Motor neuron (in vitro differentiated cells): ENCODE measurements around the gene NEK11. TPM values are rescaled to one million over a fixed set of nuclear protein-coding genes. Genes with fewer than 3 reads are reported as not detected.

ENCODE experiments used
- ATAC-seq, 8 experiments: fragments of 200-7000 bp; cut with Tn5 transposase; replicated peaks in 6 of 8; 2 replicates each; pipeline ENCODE4 v1.8.0; 2021; ENCODE audit warnings: mild to moderate bottlenecking in 8 of 8, moderate library complexity in 8 of 8
- H3K27ac ChIP-seq, 2 donors: fragments of 250-450 bp; sonication (Bioruptor Pico); 2 replicates each; pipeline ENCODE4 v1.9.0; 2021; ENCODE audit warnings: antibody characterized with exemption in 2 of 2, mild to moderate bottlenecking in 2 of 2, moderate library complexity in 1 of 2
- H3K4me1 ChIP-seq, 2 donors: fragments of 250-450 bp; sonication (Bioruptor Pico); replicated peaks in 1 of 2; 2 replicates each; pipeline ENCODE4 v1.6.1; 2021; ENCODE audit warnings: antibody characterized with exemption in 2 of 2, mild to moderate bottlenecking in 2 of 2, moderate library complexity in 1 of 2
- H3K4me3 ChIP-seq, 5 donors: fragments of 250-450 bp; sonication (Bioruptor Pico); 2 replicates each; pipeline ENCODE4 v1.9.0; 2021; ENCODE audit warnings: antibody characterized with exemption in 5 of 5, mild to moderate bottlenecking in 5 of 5, moderate library complexity in 4 of 5
- WGBS, 10 experiments: fragments of 450-650 bp; shearing (Covaris generic); methylation state at CpG; one replicate each; pipeline ENCODE4 v1.0.0; 2022; 5-methylcytosine and 5-hydroxymethylcytosine counted together
- in situ Hi-C, 9 experiments: fragments of 400-800 bp; cut with MboI; loops; one replicate each; pipeline ENCODE4 v1.15.0; 2021; ENCODE audit warnings: low sequenced_read_pairs in 9 of 9, low pct_unique_long_range_greater_than_20kb in 2 of 9; ENCODE audit not compliant: unreplicated experiment in 9 of 9
- total RNA-seq, 8 experiments: library from RNA; unstranded; fragments of 300-600 nt; gene quantifications; 2 replicates each; pipeline versions ENCODE4 v1.2.3 to v1.2.4, GENCODE V29; 2022

Gene NEK11
- total RNA-seq, 8 experiments from 2014 or later: 1.1 to 10.3 (median 3.4) TPM

DNA sequence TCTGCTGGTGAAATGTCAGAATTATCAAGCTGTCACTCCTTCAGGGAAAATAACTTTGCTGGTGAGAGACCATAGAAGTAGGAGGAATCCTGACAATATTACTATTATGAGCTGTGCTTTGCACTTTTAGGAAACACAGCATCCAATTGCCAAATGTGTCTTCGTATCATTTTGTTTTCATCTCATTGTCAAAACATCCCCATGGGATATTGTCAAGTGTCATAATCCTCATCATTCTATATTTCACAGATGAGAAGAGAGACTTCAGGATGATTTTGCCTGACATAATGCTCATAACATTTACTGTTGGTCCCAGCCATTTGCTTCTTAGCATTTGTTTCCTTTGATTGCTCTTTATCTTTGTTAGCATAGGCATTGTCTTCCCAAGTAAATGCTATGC, 234.4 kb downstream of the NEK11 start:
- no peak for ATAC-seq
- 60 to 100% (median 84%) methylated on average over 1 of the region's 1 CpG; no CpG with 5 or more reads in 2 of the 10 experiments for WGBS, 10 experiments
- in situ Hi-C loops: no loop called here

DNA sequence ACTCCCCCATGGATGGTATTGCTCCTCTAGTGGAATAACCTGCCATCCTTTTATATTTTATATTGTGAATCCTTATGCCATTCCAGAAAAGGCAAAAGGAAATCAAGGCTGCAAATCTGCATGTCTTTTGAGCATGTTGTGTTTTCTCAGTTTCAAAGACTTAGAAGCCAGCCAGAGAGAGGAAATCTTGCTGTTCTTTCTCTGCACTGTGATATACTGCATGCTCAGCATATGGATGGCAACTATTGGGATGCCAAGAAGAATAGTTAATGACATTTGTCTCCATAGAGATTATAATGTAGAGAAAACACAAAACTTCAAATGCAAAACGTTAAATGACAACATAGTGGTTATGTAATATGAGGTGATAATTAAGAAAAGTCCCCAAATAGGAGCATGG, 248.9 kb downstream of the NEK11 start:
- WGBS, 10 experiments: 0 to 57% (median 17%) methylated on average over 1 of the region's 1 CpG; no CpG with 5 or more reads in 3 of the 10 experiments
- no peak overlapping the region for H3K4me3 ChIP-seq
- in situ Hi-C loops: no loop called here
- ATAC-seq: no peak
- no peak overlapping the region for H3K27ac ChIP-seq
- H3K4me1 ChIP-seq: no peaks in the 10 kb centered on the region

More for the DNA sequence above, 234.4 kb downstream of the NEK11 start:
- H3K4me3 ChIP-seq: no peak overlapping the region
- no peak overlapping the region for H3K27ac ChIP-seq
- no peaks in the 10 kb centered on the region for H3K4me1 ChIP-seq

DNA sequence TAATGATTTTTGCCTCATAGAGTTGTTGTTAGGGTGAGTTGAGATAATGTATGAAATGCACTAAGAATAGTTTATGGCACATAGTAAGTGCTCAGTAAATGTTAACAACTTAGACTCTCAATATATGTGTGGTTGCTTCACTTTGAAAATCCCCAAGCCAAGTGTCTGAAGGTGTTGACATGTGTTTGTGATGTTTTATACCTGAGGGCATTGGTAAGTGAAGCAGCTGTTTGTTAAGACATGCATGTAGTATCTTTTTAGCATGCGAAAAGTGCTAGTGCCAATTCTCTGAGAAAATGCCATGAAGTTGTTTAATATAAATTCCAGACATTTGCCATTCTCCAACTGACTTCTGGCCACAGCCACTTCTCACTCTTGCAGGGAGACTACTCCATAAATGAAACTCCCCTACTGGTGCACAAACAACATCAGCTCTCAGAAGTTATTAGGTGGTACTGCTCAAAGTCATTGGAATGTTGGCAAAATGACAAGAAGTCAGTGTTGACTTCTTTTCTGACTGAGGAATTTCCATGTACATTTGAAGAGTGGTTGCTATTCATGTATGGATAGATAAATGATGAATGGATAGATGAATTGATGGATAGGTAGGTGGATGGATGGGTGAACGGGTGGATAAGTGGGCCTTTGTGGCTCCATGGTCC, 251.3 kb downstream of the NEK11 start:
- no peaks in the 10 kb centered on the region for H3K4me1 ChIP-seq
- H3K4me3 ChIP-seq: no peak overlapping the region
- peak in 3 of 8 experiments; percentile 36 to 70 (median 46) for ATAC-seq
- 73 to 100% (median 100%) methylated on average over 1 to 2 of the region's 2 CpGs; no CpG with 5 or more reads in 3 of the 10 experiments for WGBS, 10 experiments
- no peak overlapping the region for H3K27ac ChIP-seq
- in situ Hi-C loops: no loop called here

DNA sequence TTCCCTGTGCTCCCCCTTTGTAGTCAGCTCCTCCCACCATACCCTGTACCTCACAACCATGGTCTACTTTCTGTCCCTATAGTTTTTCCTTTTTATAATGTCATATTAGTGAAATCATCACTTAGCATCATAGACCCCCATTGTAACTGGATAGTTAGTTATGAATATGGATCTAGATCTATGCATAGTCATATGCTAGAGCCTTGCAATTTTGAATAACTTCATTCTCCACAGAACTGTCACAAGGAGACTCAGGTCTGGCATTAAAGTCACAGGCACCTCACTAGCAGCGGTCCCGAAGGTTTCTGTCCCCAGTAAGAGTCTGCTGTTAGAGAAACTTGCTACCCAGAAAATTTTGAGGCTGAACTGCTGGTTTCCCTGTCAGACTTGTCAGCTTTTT, 252.9 kb downstream of the NEK11 start:
- 80 to 100% (median 85%) methylated on average over 1 to 2 of the region's 2 CpGs; no CpG with 5 or more reads in 4 of the 10 experiments for WGBS, 10 experiments
- ATAC-seq: peak in 2 of 8 experiments; percentile 56 to 74
- H3K27ac ChIP-seq: no peak overlapping the region
- H3K4me1 ChIP-seq: no peaks in the 10 kb centered on the region
- in situ Hi-C loops: no loop called here
- H3K4me3 ChIP-seq: no peak overlapping the region

DNA sequence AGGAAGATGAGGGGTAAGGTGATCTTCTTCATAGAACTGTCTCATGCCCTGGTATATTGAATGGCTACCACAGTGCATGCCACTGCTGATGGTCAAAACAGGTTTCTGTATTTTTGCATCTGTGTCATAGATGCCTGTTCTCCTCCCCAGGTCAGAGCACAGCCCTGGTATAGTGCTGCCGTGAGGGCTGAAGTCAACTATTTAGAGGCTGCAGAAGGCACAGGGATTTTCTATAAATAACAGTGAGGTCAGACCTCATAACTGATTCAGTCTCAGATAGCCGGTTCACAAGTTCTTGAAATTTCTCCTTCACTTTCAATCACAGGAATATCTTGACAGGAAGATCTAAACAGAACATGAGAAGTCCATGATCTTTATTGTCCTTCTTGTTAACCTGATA, 255.7 kb downstream of the NEK11 start:
- peak in 1 of 8 experiments; percentile 17 for ATAC-seq

DNA sequence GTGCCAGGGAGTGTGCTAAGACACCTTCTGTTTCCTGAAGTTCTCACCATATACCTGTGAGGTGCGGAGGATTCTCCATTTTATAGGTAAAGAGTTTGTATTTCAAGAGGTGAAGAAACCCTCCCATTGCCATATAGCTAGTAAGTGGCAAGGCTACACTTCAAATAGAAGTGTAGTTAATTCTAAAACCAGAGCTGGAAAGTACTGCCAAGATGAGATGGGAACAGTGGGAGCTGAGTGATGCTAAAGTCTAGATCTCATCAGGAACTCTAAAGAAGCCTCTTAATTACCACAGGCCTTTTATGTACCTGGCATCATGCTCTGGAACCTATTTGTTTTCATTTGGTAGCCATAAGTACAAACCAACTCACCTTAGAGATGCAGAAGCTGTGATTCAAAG, 256.3 kb downstream of the NEK11 start:
- H3K27ac ChIP-seq: no peak overlapping the region
- no peak for ATAC-seq
- no peak overlapping the region for H3K4me3 ChIP-seq
- H3K4me1 ChIP-seq: no peaks in the 10 kb centered on the region
- in situ Hi-C loops: no loop called here
- 40 to 100% (median 100%) methylated on average over 1 of the region's 1 CpG; no CpG with 5 or more reads in 3 of the 10 experiments for WGBS, 10 experiments

More for the DNA sequence above, 255.7 kb downstream of the NEK11 start:
- no peak overlapping the region for H3K4me3 ChIP-seq
- no peaks in the 10 kb centered on the region for H3K4me1 ChIP-seq
- in situ Hi-C loops: no loop called here
- H3K27ac ChIP-seq: no peak overlapping the region
- 40 to 100% (median 88%) methylated on average over 1 to 2 of the region's 2 CpGs; no CpG with 5 or more reads in 4 of the 10 experiments for WGBS, 10 experiments

DNA sequence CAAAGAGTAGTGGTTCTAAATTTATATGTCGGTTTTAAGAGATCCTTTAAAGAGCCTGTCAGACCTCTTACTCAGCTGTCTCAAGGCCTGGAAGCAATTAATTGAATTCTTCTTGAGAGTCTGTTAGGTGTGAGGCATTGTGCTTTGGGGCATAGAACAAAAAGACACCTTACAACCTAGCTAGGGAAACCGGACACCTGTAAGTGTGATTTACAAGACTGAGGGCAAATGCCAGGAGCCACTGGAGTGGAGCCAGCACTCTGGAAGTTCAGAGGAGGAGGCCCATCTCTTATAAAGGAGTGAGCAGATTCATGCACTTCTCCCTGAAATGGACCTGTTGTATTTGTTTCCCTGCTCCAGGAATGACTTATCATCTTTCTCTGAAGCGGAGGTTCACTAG, 257.2 kb downstream of the NEK11 start:
- no peak for ATAC-seq
- no peak overlapping the region for H3K27ac ChIP-seq
- 17 to 100% (median 71%) methylated on average over 1 to 2 of the region's 3 CpGs; no CpG with 5 or more reads in 2 of the 10 experiments for WGBS, 10 experiments
- H3K4me1 ChIP-seq: no peaks in the 10 kb centered on the region
- H3K4me3 ChIP-seq: no peak overlapping the region
- in situ Hi-C loops: no loop called here

DNA sequence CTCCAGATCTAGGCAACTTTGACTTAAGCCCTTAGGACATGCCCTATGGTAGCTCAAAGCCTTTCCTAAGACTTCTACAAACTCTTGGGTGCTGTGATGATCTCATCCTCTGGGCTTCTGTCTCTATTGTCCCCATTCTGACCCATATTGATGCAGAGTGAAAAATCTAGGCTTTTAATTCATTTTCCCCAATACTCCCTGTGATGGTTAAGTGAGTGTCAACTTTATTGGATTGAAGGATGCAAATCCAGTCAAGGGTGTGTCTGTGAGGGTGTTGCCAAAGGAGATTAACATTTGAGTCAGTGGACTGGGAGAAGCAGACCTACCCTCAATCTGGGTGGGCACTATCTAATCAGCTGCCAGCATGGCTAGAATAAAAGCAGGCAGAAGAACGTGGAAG, 257.6 kb downstream of the NEK11 start:
- WGBS, 10 experiments: 38 to 80% (median 57%) methylated on average over 1 of the region's 1 CpG; no CpG with 5 or more reads in 5 of the 10 experiments
- Histone ChIP-seq H3K4me1 (no peaks in the 10 kb centered on the region), H3K27ac (no peak overlapping the region), H3K4me3 (no peak overlapping the region)
- in situ Hi-C loops: no loop called here
- peak in 2 of 8 experiments; percentile 60 to 64 for ATAC-seq

DNA sequence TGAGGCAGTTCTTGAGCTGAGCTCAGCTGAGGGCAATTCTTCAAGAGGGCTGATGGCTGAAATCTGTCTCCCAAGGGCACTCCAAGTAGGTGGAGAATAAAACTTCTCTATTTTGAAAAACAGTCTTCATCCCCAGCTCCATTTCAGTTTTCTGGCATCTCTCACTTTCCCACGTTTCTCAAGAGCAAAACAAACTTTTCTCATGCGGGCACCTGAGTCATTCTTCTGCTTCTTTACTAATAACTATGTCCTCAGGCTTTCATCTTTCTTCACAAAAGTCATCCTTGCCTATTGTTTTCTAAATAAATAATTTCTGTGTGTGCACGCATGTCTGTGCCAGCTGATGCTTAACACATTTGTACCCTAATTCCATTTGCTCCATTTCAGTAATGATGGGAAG, 258.8 kb downstream of the NEK11 start:
- WGBS, 10 experiments: 0 to 100% (median 52%) methylated on average over 1 to 3 of the region's 3 CpGs; no CpG with 5 or more reads in 3 of the 10 experiments
- in situ Hi-C loops: no loop called here

DNA sequence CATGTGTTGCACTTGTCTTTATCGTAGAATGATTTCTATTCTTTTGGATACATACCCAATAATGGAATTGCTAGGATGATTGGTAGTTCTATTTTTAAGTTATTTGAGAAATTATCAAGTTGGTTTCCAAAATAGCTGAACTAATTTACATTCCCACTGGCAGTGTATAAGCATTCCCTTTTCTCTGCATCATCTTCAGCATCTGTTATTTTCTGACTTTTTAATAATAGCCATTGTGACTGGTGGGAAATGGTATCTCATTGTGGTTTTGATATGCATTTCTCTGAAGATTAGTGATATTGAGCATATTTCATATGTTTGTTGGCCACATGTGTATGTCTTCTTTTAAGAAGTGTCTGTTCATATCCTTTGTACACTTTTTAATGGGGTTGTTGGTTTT, 273.2 kb downstream of the NEK11 start:
- Histone ChIP-seq H3K4me3 (no peak overlapping the region), H3K4me1 (no peaks in the 10 kb centered on the region), H3K27ac (no peak overlapping the region)
- no peak for ATAC-seq
- WGBS, 10 experiments: 0 to 100% (median 89%) methylated on average over 1 of the region's 1 CpG; no CpG with 5 or more reads in 1 of the 10 experiments
- in situ Hi-C loops: no loop called here

More for the DNA sequence above, 258.8 kb downstream of the NEK11 start:
- Histone ChIP-seq H3K27ac (no peak overlapping the region), H3K4me1 (no peaks in the 10 kb centered on the region), H3K4me3 (no peak overlapping the region)
- no peak for ATAC-seq

DNA sequence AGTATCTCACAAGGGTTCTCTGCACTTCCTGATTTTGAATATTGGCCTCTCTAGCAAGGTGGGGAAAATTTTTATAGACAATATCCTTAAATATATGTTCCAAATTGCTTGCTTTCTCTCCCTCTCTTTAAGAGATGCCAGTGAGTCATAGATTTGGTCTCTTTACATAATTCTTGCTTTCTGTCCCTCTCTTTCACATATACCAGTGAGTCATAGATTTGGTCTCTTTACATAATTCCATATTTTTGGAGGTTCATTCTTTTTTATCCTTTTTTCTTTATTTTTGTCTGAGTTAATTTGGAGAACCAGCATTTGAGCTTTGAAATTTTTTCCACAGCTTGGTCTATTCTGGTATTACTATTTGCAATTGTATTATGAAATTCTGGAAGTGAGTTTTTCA, 277.2 kb downstream of the NEK11 start:
- no peak overlapping the region for H3K27ac ChIP-seq
- no peaks in the 10 kb centered on the region for H3K4me1 ChIP-seq
- H3K4me3 ChIP-seq: no peak overlapping the region
- in situ Hi-C loops: no loop called here
- peak in 2 of 8 experiments; percentile 69 to 89 for ATAC-seq

DNA sequence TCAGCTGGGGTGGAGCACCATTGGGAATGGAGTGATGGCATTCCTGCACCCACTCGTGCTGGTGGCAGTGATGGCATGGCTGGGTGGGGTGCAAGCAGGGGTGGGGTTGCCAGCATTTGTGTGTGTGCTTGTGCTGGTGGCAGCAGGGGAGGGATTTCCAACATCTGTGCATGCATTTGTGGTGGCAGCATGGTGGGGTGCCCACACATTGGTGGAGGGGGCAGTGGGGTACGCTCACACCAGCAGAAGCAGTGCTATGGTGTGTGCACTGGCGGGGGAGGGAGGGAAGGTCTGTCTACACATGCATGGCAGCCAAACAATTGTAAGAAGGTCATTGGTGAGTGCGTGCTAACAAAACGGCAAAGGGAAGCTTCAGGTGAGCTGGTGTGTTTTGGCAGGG, 278.2 kb downstream of the NEK11 start:
- ATAC-seq: no peak
- H3K27ac ChIP-seq: no peak overlapping the region
- WGBS, 10 experiments: 100% methylated on average over 2 of the region's 5 CpGs; no CpG with 5 or more reads in 9 of the 10 experiments
- H3K4me3 ChIP-seq: no peak overlapping the region
- no peaks in the 10 kb centered on the region for H3K4me1 ChIP-seq
- in situ Hi-C loops: no loop called here

DNA sequence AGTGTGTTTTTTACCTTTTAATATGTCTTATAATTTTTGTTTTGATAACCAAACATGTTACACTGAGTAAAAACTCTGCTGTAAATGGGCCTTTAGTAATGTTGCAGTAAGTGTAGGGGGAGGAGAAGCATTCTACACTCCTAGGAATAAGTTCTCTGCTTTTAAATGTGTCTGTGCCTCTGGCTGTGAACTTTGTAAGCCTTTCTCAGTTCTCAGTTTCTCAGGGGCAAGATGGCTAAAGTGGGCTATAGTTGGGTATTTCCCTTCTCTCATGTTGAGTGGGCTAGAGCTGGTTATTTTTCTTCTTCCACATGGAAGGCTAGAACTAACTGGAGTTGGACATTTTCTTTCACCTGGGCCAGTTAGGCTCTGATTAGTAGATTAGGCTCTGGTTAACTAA, 279.6 kb downstream of the NEK11 start:
- no peak overlapping the region for H3K4me3 ChIP-seq
- in situ Hi-C loops: no loop called here
- no peak overlapping the region for H3K27ac ChIP-seq
- ATAC-seq: no peak
- H3K4me1 ChIP-seq: no peaks in the 10 kb centered on the region

DNA sequence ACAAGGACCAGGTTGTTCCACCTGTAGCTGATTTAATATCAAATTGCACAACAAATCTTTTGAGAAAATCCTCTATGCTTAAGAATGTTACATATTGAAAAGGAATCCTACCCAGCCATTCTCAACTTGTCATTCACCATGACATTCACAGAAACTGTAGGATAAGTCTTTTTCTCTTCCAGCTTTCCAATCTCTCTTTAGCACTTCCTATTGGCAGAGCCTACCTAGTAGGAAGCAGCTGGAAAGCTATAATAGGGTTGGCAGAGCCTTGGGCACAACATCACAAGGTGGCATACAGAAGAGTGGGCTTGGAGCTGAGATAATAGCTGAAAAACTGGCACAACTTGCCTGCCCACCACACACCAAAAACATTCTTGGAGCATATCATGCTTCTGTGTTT, 287.6 kb downstream of the NEK11 start:
- no peaks in the 10 kb centered on the region for H3K4me1 ChIP-seq
- H3K4me3 ChIP-seq: no peak overlapping the region
- H3K27ac ChIP-seq: no peak overlapping the region
- ATAC-seq: no peak
- in situ Hi-C loops: no loop called here
